ENCODE measurements around the gene BAD. TPM values are rescaled to one million over a fixed set of nuclear protein-coding genes. Genes with fewer than 3 reads are reported as not detected.
"Not testable (repeated sequence)": the region's sequence is repeated elsewhere in the genome, so short reads cannot be mapped to it uniquely, and the experiment has no call there.

The BAD gene
- total RNA-seq, 2 donors from 2014 or later = 51.1 to 85.9 TPM

- Histone ChIP-seq H3K27ac (no peak overlapping the region), H3K36me3 (replicated peaks in 1 of 2; ENCODE audit: insufficient read depth in 1 of 2, low read depth in 2 of 2) (no peaks in the 10 kb centered on the region), H3K4me3 (no peak overlapping the region), H3K9me3 (no peaks in the 10 kb centered on the region), H3K27me3 (no peaks in the 10 kb centered on the region), H3K4me1 (peaks cover 53% of the 10 kb centered on the region)
- TF ChIP-seq, protein P1, sequence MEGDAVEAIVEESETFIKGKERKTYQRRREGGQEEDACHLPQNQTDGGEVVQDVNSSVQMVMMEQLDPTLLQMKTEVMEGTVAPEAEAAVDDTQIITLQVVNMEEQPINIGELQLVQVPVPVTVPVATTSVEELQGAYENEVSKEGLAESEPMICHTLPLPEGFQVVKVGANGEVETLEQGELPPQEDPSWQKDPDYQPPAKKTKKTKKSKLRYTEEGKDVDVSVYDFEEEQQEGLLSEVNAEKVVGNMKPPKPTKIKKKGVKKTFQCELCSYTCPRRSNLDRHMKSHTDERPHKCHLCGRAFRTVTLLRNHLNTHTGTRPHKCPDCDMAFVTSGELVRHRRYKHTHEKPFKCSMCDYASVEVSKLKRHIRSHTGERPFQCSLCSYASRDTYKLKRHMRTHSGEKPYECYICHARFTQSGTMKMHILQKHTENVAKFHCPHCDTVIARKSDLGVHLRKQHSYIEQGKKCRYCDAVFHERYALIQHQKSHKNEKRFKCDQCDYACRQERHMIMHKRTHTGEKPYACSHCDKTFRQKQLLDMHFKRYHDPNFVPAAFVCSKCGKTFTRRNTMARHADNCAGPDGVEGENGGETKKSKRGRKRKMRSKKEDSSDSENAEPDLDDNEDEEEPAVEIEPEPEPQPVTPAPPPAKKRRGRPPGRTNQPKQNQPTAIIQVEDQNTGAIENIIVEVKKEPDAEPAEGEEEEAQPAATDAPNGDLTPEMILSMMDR (IDR thresholded peaks at IDR 0.05) = no peak
- TF ChIP-seq POLR2A (IDR thresholded peaks at IDR 0.05) = no peak
- no peak for DNase-seq
- ATAC-seq = no peak
- WGBS, 2 donors = 78 to 80% methylated on average over 7 of the region's 7 CpGs
- intact Hi-C loops (cut with DNase I) = no loop called here
Observed at GRCh38 chr11:64248578-64248977, 35.9 kb downstream of the BAD start.

DNA sequence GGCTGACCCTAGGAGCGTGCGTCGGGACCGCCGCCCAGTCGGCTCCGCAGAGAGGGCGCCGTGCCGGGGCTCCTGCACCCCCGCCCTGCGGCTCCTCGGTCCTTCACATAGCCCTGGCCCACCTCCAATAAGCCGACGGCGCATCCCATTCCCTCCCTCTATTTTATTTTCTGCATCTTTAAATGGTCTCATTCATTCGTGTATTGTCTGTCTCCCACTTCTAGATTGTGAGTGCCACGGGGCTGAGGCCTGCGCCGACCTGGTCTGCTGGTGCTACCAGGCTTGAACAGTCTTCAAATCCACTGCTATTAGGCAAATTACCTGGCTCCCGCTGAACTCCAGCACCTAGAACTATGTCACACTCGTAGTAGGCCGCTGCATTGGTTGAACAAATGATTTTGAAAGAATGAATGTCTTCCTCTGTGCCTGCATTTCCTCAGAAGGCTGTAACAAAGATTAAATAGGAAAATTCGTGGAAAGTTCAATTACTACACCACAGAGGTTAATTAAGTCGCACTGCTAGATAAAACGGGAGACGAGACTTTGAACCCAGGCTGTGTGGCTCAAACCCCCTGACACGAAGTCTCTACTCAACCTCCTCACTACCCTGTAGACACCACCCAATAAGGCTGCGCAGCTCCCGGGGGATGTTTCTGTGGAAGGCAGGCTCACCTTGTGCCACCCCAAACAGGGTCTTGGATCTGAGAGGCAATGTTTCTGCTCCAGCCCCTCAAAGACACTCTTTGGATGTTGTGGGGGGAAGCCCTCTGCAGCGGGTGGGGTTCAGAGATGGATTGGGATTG is 36.5 kb downstream of the BAD start:
- intact Hi-C loops (cut with DNase I) = no loop called here
- no peak for DNase-seq
- no peak for TF ChIP-seq POLR2A (IDR thresholded peaks at IDR 0.05)
- TF ChIP-seq, protein P1 (IDR thresholded peaks at IDR 0.05) = no peak
- H3K36me3 ChIP-seq (replicated peaks in 1 of 2; ENCODE audit: insufficient read depth in 1 of 2, low read depth in 2 of 2) = no peaks in the 10 kb centered on the region
- peak overlapping the region in 1 of 2 donors; percentile 59 for H3K4me3 ChIP-seq
- H3K27ac ChIP-seq = peak overlapping the region in 3 of 4 donors; percentile 58 to 90 (median 86)
- no peak for ATAC-seq
- H3K27me3 ChIP-seq = no peaks in the 10 kb centered on the region
- 34 to 39% methylated on average over 25 to 31 of the region's 31 CpGs for WGBS, 2 donors
- H3K9me3 ChIP-seq = no peaks in the 10 kb centered on the region
- H3K4me1 ChIP-seq = peaks cover 56% of the 10 kb centered on the region

- Histone ChIP-seq H3K27ac (peak within 1 kb of the TSS; percentile 91 to 94 (median 92)), H3K27me3 (no peaks in the 10 kb centered on the region), H3K36me3 (replicated peaks in 1 of 2; ENCODE audit: insufficient read depth in 1 of 2, low read depth in 2 of 2) (no peaks in the 10 kb centered on the region), H3K4me3 (peak within 1 kb of the TSS; percentile 67 to 84), H3K9me3 (no peaks in the 10 kb centered on the region), H3K4me1 (peaks cover 56% of the 10 kb centered on the region)
- WGBS, 2 donors = 0 to 1% methylated on average over 31 to 72 of the region's 74 CpGs
- intact Hi-C loops (cut with DNase I) = no loop called here
- peak; percentile 66 for ATAC-seq
- peak; percentile 88 to 92 (median 90) for DNase-seq
- peak in 2 of 3 donors; percentile 51 to 55 for TF ChIP-seq POLR2A (IDR thresholded peaks at IDR 0.05)
- TF ChIP-seq, protein P1 (IDR thresholded peaks at IDR 0.05) = peak in 3 of 7 experiments; percentile 7 to 43 (median 32)
Observed at GRCh38 chr11:64246871-64247728, 37.4 kb downstream of the BAD start, which contains the start of gene PPP1R14B. Gene PPP1R14B (minus strand): TSS chr11:64246943. CDS start chr11:64246673, 270 bp downstream.

DNA sequence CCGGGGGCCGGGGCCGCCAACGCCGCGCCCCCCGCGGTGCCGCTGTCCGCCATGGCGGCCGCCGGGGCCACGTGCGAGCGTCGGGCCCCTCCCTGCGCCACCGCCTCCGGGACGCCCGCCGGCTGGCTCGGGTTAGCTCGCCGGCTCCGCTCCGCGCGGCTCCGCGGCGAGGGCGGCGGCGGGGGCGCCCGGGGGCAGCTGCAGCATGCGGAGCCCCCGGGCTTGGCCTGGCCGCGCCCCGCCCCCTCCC is 37.9 kb downstream of the BAD start:
- DNase-seq; H3K27me3 ChIP-seq; H3K36me3 ChIP-seq (replicated peaks in 1 of 2; ENCODE audit: insufficient read depth in 1 of 2, low read depth in 2 of 2); intact Hi-C loops (cut with DNase I); H3K9me3 ChIP-seq; H3K4me3 ChIP-seq: not testable (repeated sequence)
- TF ChIP-seq, protein P1 (IDR thresholded peaks at IDR 0.05) = peak in 2 of 7 experiments; percentile 1 to 15
- peaks cover 52% of the 10 kb centered on the region for H3K4me1 ChIP-seq
- WGBS, 2 donors = 0% methylated on average over 8 of the region's 43 CpGs; no CpG with 5 or more reads in 1 of the 2 donors
- peak; percentile 11 for ATAC-seq
- peak overlapping the region; percentile 91 to 94 (median 92) for H3K27ac ChIP-seq

Data from body of pancreas (tissue), 4 donors.